Measurements from ENCODE around the gene STXBP1. TPM values are rescaled to one million over a fixed set of nuclear protein-coding genes. Genes with fewer than 3 reads are reported as not detected.

The STXBP1 gene
- total and polyA plus RNA-seq, 2 of the 13 experiments (the other 11 are each of a cell fraction or from before 2014, with no cell fraction given), result 2.9 TPM

GRCh38 chr9:127567035-127567729 is 44.9 kb upstream of the STXBP1 start (continued):
- TF ChIP-seq XRCC5 (optimal IDR thresholded peaks at IDR 0.05; ENCODE audit: low read length), result peak; percentile 18
- TF ChIP-seq SP1 (IDR thresholded peaks at IDR 0.05), result no peak
- no peak for TF ChIP-seq SP1 (CRISPR knock-in tag; IDR thresholded peaks at IDR 0.05)
- no peak for TF ChIP-seq DMAP1 (CRISPR knock-in tag; IDR thresholded peaks at IDR 0.05)
- no peak for TF ChIP-seq ZNF362 (CRISPR knock-in tag; IDR thresholded peaks at IDR 0.05; ENCODE audit: borderline replicate concordance)
- 0 out of 2 replicates have a peak, but pooled peaks have one; percentile 35 for TF ChIP-seq ETV5 (CRISPR knock-in tag; IDR thresholded peaks at IDR 0.05; ENCODE audit: borderline replicate concordance)
- TF ChIP-seq UBTF (CRISPR knock-in tag; IDR thresholded peaks at IDR 0.05), result 0 out of 2 replicates have a peak, but pooled peaks have one; percentile 1
- peak; percentile 52 for TF ChIP-seq ZNF7 (CRISPR knock-in tag; IDR thresholded peaks at IDR 0.05)
- 0 out of 2 replicates have a peak, but pooled peaks have one; percentile 34 for TF ChIP-seq ZNF572 (CRISPR knock-in tag; IDR thresholded peaks at IDR 0.05)
- 0 out of 2 replicates have a peak, but pooled peaks have one; percentile 24 for TF ChIP-seq ZNF687 (CRISPR knock-in tag; IDR thresholded peaks at IDR 0.05)
- TF ChIP-seq SUZ12 (IDR thresholded peaks at IDR 0.05; ENCODE audit: low read depth, low read length), result no peak
- 0 out of 2 replicates have a peak, but pooled peaks have one; percentile 29 for TF ChIP-seq ZNF710 (CRISPR knock-in tag; IDR thresholded peaks at IDR 0.05; ENCODE audit: borderline replicate concordance)
- TF ChIP-seq ZNF430 (CRISPR knock-in tag; IDR thresholded peaks at IDR 0.05), result peak; percentile 27; the same call in 1 of the 2 replicates
- TF ChIP-seq ZSCAN22 (CRISPR knock-in tag; IDR thresholded peaks at IDR 0.05), result no peak
- no peak for TF ChIP-seq RELA (CRISPR knock-in tag; IDR thresholded peaks at IDR 0.05)
- TF ChIP-seq ZNF619 (CRISPR knock-in tag; IDR thresholded peaks at IDR 0.05), result 0 out of 2 replicates have a peak, but pooled peaks have one; percentile 11
- 0 out of 2 replicates have a peak, but pooled peaks have one; percentile 24 for TF ChIP-seq THAP11 (CRISPR knock-in tag; IDR thresholded peaks at IDR 0.05)
- TF ChIP-seq DBP (CRISPR knock-in tag; IDR thresholded peaks at IDR 0.05; ENCODE audit: not compliant biosample characterization), result no peak
- TF ChIP-seq PHF20 (CRISPR knock-in tag; IDR thresholded peaks at IDR 0.05), result no peak
- no peak for TF ChIP-seq NR3C1 (CRISPR knock-in tag; IDR thresholded peaks at IDR 0.05)

Measured in HepG2 (cell line).